ENCODE measurements around the gene NUBP2.

The NUBP2 gene

DNA sequence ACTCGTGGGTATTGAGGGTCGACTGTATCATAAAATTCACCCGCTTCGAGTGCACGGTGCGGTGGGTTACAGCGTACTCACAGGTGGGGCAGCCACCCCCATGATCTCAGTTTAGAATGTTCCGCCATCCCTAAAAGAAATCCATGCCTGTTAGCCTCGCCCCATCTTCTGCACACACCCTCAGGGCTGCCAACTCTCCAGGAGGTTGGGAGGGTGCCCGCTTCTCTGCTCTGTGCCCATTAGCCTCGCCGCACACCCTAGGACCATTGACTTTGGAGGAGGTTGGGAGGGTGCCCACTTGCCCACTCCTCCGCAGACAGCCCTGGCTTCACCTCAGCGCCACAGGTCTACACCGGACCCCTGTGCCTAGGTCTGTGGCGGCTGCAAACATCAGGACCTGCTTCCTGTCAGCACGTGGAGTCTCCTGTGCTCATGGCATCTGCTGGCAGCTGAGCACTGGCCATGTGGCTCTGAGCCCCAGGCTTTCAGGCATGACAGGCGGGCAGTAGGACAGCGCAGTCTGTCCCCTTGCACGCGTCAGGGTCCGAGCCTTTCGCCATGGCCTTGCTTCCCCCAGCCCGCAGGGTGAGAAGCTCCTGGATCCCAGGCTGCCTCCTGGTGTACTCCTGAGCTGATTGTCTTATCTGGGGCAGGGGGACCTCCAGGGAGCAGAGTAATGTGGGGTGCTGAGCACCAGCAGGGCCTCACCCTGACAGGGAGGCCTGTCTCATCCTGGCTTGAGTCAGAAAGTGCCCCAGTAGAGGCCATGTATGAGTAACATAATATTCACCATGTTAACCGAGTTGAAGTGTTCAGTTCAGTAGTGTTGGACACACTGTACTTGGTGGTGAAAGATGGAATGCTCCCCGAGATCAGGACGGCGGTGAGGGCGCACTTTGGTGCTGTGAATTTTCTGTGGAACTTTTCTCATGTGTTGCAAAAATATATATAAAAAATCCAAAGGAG is 33.3 kb upstream of the NUBP2 start:
- no peak for DNase-seq (ENCODE audit: low read depth)
- TF ChIP-seq, protein P1, sequence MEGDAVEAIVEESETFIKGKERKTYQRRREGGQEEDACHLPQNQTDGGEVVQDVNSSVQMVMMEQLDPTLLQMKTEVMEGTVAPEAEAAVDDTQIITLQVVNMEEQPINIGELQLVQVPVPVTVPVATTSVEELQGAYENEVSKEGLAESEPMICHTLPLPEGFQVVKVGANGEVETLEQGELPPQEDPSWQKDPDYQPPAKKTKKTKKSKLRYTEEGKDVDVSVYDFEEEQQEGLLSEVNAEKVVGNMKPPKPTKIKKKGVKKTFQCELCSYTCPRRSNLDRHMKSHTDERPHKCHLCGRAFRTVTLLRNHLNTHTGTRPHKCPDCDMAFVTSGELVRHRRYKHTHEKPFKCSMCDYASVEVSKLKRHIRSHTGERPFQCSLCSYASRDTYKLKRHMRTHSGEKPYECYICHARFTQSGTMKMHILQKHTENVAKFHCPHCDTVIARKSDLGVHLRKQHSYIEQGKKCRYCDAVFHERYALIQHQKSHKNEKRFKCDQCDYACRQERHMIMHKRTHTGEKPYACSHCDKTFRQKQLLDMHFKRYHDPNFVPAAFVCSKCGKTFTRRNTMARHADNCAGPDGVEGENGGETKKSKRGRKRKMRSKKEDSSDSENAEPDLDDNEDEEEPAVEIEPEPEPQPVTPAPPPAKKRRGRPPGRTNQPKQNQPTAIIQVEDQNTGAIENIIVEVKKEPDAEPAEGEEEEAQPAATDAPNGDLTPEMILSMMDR (IDR thresholded peaks at IDR 0.05; ENCODE audit: insufficient read depth, low read depth, low read length, missing control alignments) = no peak
- H3K4me3 ChIP-seq (ENCODE audit: low read depth, low read length) = no peak overlapping the region

DNA sequence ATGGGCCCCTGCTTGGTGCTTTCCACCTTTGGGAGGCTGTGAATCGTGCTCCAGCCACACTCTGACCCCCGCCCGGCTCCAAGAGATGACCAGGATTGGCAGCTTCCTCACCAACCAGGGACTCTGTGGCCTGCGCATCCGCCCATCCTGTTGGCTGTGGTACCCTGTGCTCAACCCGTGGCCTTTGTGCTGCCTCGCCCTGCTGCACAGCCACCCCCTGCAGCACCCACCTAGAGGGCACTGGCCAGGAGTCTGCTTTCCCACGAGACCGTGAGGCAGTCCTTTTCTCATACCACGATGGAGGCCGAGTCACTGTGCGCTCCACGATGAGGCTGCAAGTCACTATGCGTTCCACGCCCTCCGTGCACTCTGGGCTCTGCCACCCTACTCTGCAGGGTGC is 30.8 kb upstream of the NUBP2 start:
- no peak overlapping the region for H3K4me3 ChIP-seq (ENCODE audit: low read depth, low read length)
- DNase-seq (ENCODE audit: low read depth) = no peak

DNA sequence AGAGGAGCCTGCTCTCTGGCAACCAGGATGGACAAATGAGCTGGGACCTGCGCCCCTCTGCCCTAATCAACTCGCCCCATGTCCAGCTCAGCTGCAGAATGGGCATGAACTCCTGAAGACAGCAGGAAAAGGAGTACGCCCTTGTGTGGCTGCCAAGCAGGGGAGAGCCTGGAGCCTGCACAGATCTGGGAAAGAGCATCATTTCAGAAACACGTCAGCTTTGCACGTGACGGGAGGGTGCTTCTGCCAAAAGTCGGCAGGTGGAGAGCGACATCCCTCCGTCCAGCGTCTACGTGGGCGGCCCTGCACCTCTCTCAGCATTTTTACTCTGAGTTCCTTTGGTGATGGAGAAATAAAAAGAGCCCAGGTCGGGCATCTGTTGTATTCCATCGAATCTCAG is 29.9 kb upstream of the NUBP2 start:
- TF ChIP-seq, protein P1 (IDR thresholded peaks at IDR 0.05; ENCODE audit: insufficient read depth, low read depth, low read length, missing control alignments) = no peak
- no peak for DNase-seq (ENCODE audit: low read depth)
- no peak overlapping the region for H3K4me3 ChIP-seq (ENCODE audit: low read depth, low read length)

More for the DNA sequence above, 30.8 kb upstream of the NUBP2 start:
- TF ChIP-seq, protein P1 (IDR thresholded peaks at IDR 0.05; ENCODE audit: insufficient read depth, low read depth, low read length, missing control alignments) = no peak

DNA sequence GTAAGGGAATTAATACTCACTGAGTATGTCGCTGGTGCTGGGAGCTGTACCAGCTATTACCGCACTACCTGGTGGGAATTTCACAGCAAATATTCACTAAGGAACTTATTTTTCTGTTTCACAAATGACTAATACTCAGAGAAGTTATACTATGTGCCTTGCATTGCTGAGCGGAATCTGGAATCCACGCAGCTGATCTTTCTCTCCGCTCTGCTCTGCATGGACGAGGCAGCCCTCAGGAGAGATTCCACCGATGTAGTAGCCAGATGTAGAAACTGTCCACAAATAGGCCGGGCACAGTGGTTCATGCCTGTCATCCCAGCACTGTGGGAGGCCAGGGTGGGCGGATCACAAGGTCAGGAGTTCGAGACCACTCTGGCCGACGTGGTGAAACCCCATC is 28.6 kb upstream of the NUBP2 start:
- TF ChIP-seq, protein P1 (IDR thresholded peaks at IDR 0.05; ENCODE audit: insufficient read depth, low read depth, low read length, missing control alignments) = no peak
- no peak overlapping the region for H3K4me3 ChIP-seq (ENCODE audit: low read depth, low read length)
- no peak for DNase-seq (ENCODE audit: low read depth)

DNA sequence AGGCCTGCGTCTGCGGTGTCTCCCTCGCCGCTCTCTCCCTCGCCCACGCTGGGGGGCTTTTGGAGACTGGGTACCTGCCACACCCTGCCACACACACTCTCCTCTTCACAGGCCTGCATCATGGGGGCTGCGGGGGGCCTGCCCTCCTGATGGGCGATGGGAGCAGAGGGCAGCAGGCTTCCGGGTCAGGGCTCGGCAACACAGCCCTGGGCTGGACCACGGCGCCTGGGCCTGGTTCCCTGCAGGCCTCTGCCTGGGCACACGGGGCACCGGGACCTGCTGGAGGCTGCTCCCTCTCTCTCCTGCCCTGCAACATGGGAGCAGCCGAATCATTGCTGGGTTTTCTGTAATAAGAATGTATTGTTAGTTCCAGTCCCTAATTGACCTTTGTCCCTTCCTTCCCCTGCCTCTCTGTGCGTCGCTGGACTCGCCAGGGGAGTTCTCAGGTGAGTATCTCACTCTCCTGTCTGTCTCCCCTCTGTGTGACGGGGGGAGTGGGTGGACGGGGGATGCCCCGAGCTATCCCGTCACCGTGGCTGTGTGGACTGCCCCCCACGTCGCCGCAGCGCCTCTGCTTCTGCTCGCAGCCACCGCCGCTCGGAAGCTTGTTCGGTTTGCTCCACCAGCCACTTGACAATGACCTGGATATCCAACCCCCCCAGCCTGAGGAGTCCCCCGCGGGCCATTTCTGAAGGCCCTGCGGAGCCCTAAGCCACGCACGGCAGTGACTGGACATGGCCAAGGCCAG is 24.9 kb upstream of the NUBP2 start:
- H3K4me3 ChIP-seq (ENCODE audit: low read depth, low read length) = no peak overlapping the region
- TF ChIP-seq, protein P1 (IDR thresholded peaks at IDR 0.05; ENCODE audit: insufficient read depth, low read depth, low read length, missing control alignments) = no peak
- no peak for DNase-seq (ENCODE audit: low read depth)

DNA sequence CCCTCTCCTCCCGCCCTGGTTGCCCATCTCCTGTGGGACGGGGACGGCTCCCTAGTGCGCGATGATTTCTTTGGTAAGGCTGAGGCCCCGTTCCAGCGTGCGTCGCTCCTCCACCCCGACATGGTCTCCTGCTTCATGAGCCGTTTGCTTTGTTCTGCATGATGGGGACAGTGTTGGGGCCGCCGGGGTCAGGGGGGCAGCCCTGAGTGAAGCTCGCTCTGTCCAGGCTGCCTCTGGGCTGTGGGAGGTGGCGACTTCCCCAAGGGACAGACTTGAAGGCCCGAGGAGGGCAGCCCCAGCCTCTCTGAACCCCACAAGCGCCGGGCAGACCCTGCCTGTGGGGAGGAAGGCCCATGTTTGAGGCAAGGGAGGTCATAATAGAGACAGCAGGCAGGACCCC is 23.8 kb upstream of the NUBP2 start:
- no peak for DNase-seq (ENCODE audit: low read depth)
- TF ChIP-seq, protein P1 (IDR thresholded peaks at IDR 0.05; ENCODE audit: insufficient read depth, low read depth, low read length, missing control alignments) = no peak
- H3K4me3 ChIP-seq (ENCODE audit: low read depth, low read length) = no peak overlapping the region
